Thymus (tissue), 2 donors: ENCODE results near the gene SLC35G1. TPM values are rescaled to one million over a fixed set of nuclear protein-coding genes. Genes with fewer than 3 reads are reported as not detected.

Experiments used
- polyA plus RNA-seq: library from polyadenylated mRNA; stranded (reverse); fragments of 200-250 nt; gene quantifications from one replicate; pipeline ENCODE4 v1.2.3, GENCODE V29; 2013
- total RNA-seq: library from RNA; stranded (reverse); fragments of 120-200 nt; gene quantifications from one replicate; pipeline ENCODE4 v1.2.4, GENCODE V29; 2013
- donor health status: healthy.

SLC35G1 gene
- total and polyA plus RNA-seq, 2 donors: 2.3 to 3.0 TPM

Other genes starting within 250 kb of the SLC35G1 start
- 6.7 TPM for gene FRA10AC1, start 191.4 kb upstream of the SLC35G1 start, total RNA-seq
- 20.7 TPM for gene FRA10AC1, start 191.4 kb upstream of the SLC35G1 start, polyA plus RNA-seq
- 0.28 TPM for gene LGI1, start 136.0 kb upstream of the SLC35G1 start, total RNA-seq
- gene LGI1, start 136.0 kb upstream of the SLC35G1 start, polyA plus RNA-seq: 0.18 TPM
- 1.2 TPM for gene PLCE1, start 100.0 kb downstream of the SLC35G1 start, total RNA-seq
- 0.71 TPM for gene PLCE1, start 100.0 kb downstream of the SLC35G1 start, polyA plus RNA-seq